NCI-H1694 (cell line): ENCODE measurements around the gene FBXW10B.
"Not testable (repeated sequence)": the region's sequence is repeated elsewhere in the genome, so short reads cannot be mapped to it uniquely, and the experiment has no call there.

Experiments used
- DNase-seq: peaks from one replicate; lab custom pipeline; 2025; lab: John Stamatoyannopoulos, UW

FBXW10B gene, protein sequence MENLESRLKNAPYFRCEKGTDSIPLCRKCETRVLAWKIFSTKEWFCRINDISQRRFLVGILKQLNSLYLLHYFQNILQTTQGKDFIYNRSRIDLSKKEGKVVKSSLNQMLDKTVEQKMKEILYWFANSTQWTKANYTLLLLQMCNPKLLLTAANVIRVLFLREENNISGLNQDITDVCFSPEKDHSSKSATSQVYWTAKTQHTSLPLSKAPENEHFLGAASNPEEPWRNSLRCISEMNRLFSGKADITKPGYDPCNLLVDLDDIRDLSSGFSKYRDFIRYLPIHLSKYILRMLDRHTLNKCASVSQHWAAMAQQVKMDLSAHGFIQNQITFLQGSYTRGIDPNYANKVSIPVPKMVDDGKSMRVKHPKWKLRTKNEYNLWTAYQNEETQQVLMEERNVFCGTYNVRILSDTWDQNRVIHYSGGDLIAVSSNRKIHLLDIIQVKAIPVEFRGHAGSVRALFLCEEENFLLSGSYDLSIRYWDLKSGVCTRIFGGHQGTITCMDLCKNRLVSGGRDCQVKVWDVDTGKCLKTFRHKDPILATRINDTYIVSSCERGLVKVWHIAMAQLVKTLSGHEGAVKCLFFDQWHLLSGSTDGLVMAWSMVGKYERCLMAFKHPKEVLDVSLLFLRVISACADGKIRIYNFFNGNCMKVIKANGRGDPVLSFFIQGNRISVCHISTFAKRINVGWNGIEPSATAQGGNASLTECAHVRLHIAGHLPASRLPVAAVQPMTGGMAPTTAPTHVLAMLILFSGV

DNA sequence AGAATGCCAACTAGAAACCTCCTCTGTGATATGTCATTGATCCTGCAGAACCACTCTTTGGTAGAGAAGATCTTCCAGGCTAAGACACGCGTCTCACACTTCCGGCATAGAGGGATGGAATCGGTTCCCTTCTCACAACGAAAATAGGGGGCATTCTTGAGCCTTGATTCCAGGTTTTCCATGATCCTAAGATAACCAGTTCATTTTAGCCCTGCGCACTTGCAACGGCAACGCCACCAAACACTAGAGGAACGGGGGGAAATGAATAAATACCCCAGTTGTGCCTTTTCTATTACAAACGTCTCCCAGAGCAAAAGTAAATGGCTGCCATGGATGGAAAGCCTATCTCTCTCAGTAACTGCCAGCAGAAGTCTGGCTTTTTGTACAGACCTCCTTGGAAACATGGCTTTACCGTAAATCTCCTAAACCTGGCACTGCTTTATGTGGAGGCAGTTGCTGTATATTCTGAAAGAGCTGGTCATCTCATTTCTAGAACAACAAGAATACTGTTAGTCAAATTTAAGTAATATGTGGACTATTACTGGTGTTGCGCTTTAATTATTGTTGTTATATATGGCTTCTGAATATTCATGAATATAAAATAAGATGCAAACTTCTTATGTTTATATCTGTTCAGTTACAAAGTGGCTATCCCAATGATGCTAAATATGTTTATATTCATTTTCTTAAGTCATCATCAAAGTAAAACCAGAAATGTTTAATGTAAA, at the start of gene FBXW10B:
TSS of gene FBXW10B (minus strand) at position 374 of the 728 bp plus-strand sequence. CDS start at position 182, 192 bp downstream.
- DNase-seq, result not testable (repeated sequence)

DNA sequence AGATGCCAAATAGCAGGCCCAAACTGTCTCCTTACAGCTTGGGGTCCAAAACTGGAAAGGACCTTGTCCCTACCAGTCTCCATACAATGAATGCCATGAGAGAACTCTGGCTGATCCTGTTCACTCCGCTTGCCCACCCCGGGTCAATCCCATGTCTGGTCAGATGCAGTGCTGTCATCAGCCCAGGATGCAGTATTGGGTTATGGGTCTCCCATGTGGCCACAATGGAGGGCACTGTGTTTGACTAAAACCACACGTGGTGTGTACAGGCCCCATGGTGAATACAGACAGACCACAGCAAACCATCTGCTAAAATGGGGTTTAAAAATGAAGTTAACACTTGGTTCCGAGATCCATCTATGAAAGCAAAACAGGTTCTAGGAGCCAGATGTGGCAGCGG, 44.2 kb upstream of the FBXW10B start:
- no peak for DNase-seq

DNA sequence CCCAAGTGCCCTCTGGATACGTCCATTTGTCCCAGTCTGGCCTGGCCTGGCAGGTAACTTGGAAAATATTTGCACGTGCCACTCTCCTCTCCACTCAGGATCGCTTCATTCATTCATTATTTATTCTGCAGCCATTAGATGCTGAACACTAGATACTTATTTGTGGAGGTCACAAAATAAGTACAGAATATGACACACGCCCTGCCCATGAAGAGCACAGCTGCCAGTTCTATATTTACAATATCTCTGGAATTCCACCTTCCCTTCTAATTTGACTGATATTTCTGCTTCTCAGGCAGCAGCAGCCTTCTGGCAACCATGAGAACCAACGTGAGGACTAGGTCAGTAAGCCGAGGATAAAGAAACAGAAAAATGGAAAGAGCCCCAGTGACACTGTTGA, 43.7 kb upstream of the FBXW10B start:
- DNase-seq, result no peak

DNA sequence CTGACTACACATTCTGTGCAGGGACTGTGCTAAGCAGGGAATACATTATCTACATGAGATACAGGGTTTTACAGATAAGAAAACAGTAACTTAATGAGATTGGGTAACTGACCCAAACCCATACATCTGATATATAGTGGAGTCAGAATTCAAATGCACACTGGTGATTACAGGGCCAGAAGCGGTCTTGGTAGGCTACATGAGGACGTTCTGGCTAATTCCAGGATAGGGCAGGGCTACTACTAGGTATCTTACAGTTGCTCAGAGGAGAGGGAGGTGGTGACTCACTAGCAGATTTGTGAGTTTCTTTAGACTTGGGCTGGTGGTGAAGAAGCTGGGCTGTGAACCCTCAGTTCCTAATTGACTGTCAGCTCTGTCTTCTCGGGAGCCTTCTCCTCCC, 43.2 kb upstream of the FBXW10B start:
- no peak for DNase-seq

DNA sequence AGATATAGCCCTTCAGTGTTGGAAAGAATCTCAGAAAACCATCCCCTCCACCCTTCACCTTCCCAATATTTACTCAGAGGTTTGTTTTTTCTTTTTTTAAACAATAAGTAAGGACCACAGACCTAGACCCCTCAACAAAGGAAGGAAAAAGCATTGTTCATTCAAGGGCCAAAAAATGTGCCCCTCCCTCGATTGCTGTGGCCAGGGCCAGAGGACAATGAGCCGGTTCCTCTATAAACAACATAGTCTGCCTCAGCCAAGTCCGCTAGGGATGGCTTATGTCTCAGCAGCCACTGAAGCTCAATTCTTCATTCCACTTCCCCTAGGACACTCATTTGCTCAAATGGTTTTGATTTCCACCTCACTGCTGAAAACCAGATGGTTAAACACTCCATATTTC, 40.6 kb upstream of the FBXW10B start:
- DNase-seq, result no peak

DNA sequence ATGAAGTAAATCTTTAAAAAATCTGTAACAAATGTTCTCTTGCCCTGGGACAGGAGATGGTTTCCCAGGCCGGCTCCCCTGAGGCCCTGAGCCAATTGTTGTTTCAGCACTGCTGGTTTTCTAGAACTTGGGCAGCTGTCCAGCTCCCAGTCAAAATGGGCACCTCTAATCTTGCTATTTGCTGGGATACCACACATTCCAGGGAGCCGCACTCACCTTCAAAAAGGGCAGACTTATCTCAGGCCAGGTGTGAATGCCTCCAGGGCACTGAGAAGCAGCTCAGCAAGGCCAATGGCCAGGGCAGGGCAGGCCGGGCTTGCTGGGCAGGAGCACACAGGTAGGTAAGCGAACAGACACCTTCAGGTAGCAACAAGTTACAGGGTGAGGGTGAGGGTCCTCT, 40.2 kb upstream of the FBXW10B start:
- no peak for DNase-seq

DNA sequence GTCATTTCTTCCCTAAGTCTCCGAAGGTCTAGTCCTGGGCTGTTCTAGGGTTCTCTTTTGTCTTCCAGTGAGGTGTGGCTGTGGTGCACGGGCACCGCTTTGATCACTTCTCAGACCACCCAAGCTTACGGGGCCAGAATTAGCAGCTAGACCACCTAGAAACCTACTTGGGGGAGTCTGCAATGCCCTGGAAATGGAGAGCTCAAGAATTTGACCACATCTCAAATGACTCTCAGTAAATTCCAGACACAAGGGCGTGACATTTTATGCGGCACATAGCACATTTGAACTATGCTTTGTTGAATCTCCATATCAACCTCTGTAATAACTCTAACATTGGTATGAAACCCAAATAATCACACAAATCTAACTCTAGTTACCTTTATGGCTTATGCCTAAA, 39.7 kb upstream of the FBXW10B start:
- DNase-seq, result no peak

DNA sequence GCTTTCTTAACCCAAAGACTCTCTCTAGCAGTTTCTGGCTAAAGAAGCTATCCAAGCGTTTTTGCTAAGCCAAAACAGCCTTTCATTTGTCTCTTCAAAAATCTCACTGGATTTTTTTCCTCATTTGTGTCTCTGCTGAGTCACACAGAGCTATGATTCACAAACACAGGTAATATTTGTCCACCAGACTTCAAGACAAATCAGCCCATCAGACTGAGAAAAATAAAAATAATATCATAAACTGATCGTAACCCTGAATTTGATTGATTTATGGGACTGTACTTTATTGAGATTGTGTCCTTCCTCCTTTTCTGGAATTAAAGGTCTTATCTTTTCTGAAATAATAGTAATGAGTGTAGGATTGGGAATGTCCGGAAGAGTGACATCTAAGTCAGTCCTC, 38.8 kb upstream of the FBXW10B start:
- no peak for DNase-seq

DNA sequence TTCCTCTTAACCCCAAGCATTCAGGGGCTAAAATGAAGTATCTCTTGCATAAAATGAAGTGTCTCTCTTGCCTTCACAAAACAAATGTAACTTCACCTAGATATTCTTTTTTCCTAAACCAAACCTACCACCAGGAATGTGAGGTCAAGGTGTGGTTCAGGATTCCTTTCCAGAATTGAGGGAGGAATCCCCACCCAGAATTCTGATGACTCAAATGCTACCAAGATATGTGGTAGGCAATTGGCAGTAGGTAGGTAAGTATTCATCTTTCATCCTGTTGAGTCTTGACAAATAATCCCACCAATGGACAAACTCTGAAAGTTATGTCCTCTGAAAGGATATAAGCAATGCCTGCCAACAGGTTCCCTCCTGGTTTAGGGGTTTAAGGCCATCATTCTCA, 38.4 kb upstream of the FBXW10B start:
- no peak for DNase-seq

DNA sequence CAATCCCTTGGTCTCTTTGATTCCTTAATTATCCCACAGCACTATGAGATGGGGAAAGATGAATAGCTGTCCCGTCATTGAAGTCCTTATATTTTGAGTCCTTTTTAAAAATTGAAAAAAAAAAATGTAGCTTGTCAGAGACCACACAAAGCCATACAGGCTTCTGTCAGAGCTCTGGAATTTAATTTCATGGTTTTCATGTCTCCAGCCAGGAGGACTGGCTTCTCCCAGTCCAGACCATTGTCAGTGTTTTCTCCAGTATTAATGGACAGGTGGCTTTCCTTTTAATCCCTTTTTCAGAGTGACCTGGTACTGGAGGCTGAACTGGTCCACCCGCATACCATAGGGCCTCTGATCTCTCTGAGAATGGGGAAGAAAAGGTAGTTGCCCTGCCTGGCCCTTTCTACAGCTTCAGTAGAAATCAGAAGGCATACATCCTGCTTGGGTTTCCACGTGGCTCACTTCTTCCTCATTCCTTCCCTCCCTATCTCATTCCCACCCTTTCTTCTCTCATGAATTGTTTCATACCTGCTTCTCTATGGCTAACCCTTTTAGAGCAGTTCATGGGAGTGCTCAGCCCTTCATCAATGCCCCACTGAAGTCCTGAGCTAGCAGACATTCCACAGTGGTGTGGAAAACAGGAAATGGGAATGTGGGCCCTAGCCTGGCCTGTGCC, 35.5 kb upstream of the FBXW10B start:
- no peak for DNase-seq

DNA sequence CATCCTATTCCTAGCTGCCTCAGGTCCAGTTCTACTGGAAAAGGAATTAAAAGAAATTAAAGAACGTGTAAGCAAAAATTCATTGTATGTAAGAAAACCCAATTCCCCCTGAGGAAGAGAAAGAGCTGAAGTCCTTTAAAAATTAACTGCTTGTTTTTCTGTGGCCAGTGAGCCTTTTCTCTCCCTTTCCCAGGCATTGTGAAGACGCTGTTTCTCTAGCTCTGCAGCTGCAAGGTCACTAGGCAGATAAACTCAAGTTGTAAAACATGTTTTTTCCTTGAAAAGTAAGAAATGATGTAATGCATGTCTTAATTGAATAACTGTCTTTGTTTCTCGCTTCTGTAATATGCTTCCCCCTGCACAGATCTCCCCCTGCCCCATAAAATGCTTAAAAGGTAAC, 34.9 kb upstream of the FBXW10B start:
- not testable (repeated sequence) for DNase-seq

DNA sequence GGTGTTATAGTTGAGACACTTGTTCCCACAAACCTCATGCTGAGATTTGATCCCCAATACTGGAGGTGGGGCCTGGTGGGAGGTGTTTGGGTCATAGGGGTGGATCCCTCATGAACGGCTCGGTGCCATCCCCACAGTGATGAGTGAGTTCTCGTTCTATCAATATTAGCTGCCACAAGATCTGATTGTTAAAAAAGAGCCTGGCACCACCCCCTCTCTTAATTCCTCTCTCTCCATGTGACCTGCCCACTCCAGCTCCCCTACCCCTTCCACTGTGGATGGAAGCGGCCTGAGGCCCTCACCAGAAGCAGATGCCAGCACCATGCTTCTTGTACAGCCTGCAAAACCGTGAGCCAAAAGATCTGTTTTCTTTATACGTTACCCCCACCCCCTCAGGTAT, 33.5 kb upstream of the FBXW10B start:
- DNase-seq, result no peak

DNA sequence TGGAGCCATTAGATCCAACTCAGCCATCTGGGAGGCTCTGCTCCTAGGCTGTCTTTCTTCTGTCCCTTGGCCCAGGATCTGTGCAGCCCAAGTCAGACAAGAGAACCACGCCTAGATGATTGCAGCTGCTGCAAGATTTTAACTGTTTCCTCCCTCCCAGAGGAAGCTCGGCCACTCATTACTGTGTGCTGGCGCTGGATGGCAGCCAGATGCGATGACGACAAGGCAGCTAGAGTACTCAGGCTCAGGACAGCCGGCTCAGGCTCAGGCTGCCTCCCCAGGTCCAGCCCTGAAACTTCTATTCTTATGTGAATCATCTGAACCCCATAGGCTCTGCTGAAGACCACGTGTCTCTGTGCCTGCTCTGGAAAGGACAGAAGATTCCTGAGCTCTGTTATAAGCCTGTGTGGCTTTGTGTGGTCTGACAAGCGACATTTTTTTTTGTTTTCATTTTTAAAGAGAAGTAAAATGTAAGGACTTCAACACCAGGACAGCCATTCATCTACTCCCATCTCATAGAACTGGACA, 32.1 kb upstream of the FBXW10B start:
- DNase-seq, result peak; percentile 25

DNA sequence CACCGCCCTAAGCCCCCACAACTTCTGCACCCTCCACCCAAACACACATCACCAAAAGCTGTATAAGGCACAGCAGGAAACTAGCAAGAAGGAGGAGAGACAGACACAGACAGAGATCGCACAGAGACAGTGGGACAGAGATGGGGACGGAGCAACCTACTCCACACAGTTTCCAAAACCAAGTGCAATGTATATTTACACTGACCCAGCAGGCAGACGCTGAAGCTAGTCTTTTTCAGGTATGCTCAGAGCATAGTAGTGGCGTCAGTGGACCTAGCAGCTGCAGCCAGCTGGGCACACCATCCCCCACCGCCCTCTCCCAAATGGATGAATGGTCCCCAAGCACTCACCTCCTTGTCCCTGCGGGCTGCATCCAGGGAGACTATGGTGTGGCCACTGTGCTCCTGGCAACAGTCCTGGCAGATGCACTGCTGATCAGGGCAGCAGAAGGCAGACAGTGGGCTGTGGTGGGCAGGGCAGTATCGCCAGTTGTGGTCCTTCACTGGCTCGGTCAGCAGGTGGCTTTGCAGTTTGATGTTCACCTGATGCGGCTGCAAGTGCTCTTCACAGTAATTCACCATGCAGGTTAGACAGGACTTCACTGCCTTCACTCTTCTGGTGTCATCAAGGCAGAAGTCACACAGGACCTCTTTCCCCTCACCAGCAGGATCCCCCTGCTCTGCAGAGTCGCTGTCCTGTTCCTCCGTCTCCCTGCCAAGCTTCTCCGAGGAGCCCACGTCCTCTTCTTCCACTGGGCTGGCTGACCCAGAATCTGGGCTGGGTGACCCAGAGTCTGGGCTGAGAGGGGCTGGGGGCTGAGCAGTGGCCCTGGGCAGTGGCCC, 31.5 kb upstream of the FBXW10B start:
- no peak for DNase-seq

DNA sequence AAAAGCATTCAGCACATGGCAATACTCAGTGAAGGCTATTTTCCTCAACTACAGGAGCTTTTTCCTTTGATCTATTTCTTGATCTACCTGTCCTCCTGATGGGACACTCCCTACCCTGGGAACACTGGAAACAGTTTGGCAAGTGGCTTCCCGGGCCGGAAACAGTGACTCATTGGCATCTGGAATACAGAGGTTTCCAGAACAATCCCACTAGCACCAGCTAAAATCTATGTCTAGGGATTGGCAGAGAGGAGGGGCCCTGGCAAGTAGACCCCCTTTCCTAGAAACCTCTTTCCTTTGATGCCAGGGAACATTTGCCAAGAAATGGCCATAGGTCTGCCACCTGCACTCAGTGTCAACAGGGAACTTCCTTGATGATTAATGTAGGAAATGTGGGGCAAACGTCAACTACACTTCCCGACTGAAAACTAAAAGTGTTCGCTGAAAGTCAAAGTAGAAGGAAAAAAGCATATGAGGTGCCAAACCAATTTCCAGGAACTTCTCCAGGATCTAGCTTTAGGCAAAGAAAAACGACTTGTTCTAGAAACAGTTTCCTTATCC, 30.4 kb upstream of the FBXW10B start:
- no peak for DNase-seq

DNA sequence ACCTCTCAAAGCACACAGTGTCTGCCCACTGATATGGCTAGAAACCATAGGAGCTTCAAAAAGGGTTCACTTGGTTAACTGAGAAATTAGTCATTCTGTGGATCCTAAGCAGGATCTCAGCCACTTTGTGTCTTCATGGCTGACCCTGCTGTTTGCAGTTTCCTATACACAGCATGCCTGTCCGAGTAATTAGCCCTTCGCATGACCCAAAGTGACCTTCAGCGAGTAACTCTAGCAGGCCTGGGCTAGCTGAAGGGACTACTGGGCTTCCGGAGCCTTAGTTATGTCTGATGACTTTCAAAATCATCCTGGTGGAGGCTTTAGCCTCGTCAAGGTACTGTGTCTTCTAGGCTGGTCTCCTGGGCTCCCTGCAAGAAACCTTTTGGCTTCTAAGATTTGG, 28.9 kb upstream of the FBXW10B start:
- no peak for DNase-seq

DNA sequence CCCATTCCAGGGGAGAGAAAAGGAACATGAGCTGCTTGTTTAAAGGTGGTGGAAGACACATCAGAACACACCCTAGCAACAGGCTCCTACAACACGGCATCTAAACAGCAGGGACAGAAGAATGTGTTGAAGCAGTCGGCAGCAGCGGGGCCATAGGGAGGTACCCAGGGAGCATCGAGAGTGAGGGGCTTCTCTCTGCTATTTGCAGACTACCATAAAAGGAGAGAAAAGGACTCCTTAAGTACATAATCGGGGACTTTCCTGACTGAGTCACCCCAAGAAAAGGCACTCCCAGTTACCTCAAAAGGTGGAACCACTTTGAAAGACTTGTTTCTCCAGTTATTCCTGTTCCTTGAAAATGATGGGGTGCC, 26.4 kb upstream of the FBXW10B start:
- not testable (repeated sequence) for DNase-seq

DNA sequence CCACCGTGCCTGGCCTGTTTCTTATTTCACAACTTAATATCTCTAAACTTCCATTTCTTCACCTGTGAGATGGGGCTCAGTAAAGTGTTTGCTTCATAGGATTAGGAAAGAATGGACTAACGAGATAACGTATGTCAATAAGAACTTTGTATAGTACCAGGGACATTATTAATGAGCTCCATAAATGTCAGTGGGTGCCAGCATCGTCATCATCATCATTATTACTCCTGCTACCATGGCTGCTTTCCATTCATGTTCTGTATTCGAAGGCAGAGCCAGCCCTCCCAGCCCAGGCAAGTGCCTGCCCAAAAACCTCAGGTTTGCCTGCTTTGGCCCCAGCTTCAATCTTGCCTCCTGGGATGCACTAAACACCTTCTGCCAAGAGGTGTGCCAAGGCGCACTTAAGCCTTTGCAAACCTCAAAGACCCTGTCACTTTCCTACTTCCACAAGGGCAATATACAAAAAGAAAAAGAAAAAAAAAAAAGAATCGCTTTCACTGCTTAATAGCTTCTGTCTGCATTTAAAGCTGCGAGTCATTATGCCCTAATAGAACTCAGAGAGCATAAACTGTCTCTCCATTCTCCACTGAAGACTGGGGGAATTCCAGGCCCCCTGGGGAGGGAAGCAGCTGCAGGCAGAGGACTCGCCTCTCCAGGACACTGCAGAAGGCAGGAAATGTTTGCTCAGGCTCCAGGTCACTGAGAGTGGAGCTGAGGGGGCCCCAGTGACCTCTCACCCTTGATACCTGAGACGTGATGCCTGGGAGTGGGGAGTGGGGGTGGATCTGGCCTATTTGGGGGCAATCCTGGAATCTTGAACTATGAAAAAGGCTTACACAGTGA, 25.8 kb upstream of the FBXW10B start:
- not testable (repeated sequence) for DNase-seq

DNA sequence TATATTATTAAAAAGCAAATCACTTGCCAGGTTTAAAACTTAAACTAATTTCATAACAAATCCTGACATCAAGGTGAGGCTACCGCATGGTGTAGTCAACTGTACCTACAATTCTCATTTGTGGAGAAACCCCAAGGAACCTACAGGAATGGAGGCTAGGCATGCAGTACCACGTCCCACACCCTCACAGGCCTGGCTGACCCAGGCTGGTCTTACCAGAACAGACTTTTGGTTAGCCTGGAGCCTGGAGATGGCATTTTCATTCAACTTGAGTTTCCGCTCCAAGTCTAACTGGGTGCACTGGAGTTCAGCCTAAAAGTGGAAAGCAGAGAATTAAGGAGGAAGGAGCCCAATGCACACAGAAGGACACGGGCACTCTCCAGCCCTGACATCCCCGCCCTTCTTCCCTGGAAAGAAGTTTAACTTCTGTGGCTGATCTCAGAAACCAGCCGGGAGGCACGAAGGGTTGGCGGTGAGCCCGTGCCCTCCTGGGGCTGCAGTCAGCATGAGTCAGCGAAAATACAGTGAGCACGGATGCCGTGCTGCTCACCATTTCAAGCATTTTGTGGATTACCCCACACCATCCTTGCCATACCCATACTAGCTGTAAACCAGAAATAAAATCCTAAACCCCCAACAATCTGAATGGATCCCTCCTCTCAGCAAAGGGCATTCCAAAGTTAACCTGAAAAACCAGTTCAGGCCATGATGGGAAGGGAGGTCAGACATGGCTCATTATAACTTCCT, 23.2 kb upstream of the FBXW10B start:
- not testable (repeated sequence) for DNase-seq
